ENCODE data around the gene PCF11.

Gene PCF11

DNA sequence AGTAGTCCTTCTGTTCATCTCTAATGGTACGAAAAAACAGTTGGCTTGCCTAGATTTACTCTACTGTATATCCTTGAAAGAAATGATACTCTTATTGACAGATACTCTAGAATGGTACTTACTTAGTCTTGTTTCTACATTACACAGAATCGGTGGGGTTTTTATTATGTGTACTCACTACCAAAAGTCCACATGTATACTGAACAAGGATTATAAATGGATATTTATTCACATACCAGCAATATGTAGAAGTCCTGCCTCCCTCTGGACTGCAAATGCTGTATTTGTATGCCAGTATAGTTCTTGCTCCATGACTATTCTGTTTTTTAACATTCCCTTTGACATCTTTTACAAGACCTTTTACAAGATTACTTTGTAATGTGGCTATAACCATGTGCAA lies 13.9 kb downstream of the PCF11 start:
- no peak for DNase-seq (ENCODE audit: low read depth)
- TF ChIP-seq, protein P1, sequence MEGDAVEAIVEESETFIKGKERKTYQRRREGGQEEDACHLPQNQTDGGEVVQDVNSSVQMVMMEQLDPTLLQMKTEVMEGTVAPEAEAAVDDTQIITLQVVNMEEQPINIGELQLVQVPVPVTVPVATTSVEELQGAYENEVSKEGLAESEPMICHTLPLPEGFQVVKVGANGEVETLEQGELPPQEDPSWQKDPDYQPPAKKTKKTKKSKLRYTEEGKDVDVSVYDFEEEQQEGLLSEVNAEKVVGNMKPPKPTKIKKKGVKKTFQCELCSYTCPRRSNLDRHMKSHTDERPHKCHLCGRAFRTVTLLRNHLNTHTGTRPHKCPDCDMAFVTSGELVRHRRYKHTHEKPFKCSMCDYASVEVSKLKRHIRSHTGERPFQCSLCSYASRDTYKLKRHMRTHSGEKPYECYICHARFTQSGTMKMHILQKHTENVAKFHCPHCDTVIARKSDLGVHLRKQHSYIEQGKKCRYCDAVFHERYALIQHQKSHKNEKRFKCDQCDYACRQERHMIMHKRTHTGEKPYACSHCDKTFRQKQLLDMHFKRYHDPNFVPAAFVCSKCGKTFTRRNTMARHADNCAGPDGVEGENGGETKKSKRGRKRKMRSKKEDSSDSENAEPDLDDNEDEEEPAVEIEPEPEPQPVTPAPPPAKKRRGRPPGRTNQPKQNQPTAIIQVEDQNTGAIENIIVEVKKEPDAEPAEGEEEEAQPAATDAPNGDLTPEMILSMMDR (IDR thresholded peaks at IDR 0.05; ENCODE audit: control insufficient read depth, insufficient read depth, low read depth, low read length, missing control alignments) = no peak
- H3K4me3 ChIP-seq (ENCODE audit: control insufficient read depth, low read depth, low read length) = no peak overlapping the region

DNA sequence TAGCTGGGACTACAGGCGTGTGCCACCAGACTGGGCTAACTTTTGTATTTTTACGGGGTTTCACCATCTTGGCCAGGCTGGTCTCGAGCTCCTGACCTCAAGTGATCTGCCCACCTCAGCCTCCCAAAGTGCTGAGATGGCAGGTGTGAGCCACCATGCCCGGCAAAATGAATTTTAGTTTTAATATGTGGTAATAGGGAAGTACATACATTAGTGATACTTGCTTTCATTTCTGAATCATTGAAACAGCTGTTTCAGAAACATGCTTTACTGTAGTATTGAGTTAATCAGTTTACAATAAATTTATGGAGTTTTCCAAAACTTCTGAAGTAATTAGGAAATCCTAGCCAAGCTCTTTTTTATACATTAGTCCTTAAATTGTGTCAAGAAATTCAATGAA lies 15.6 kb downstream of the PCF11 start:
- TF ChIP-seq, protein P1 (IDR thresholded peaks at IDR 0.05; ENCODE audit: control insufficient read depth, insufficient read depth, low read depth, low read length, missing control alignments) = no peak
- no peak overlapping the region for H3K4me3 ChIP-seq (ENCODE audit: control insufficient read depth, low read depth, low read length)
- DNase-seq (ENCODE audit: low read depth) = no peak

DNA sequence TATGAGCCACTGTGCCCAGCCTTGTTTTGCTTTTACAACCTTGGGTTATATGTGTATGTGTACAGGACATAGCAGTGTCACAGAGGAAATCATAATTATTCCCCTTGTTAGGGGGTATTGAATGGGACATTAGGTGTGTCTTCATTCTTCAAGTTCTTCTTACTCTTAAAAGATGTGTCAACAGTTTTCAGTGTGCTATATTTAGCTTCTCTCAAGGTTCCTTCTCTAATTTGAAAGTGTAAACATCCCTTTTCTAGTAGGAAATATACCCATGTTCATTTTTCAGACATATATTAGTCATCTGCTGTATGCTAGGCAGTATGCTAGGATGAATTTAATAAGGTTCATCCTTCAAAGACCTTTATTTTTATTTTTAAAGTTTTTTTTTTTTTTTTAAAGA lies 17.1 kb downstream of the PCF11 start:
- H3K4me3 ChIP-seq (ENCODE audit: control insufficient read depth, low read depth, low read length) = no peak overlapping the region
- TF ChIP-seq, protein P1 (IDR thresholded peaks at IDR 0.05; ENCODE audit: control insufficient read depth, insufficient read depth, low read depth, low read length, missing control alignments) = no peak
- no peak for DNase-seq (ENCODE audit: low read depth)

DNA sequence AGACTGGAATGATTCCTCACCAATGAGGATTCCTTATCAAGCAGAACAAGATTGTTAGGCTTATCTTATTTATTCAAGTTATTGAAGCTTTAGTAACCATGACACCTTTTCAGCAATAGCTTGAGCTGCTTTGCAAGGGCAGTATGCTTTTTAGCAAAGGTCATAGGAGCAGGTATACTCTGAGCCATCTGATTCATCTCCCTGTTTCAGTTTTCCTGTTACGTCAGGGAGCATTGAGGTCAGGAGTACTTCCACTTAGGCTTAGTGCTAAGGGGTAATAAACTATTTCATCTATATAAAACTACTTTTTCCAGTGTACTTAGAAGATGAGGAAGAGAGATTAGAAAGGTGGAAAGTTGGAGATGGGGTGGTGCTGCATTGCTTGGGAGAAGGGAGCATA lies 18.9 kb downstream of the PCF11 start:
- TF ChIP-seq, protein P1 (IDR thresholded peaks at IDR 0.05; ENCODE audit: control insufficient read depth, insufficient read depth, low read depth, low read length, missing control alignments) = no peak
- H3K4me3 ChIP-seq (ENCODE audit: control insufficient read depth, low read depth, low read length) = no peak overlapping the region
- no peak for DNase-seq (ENCODE audit: low read depth)

DNA sequence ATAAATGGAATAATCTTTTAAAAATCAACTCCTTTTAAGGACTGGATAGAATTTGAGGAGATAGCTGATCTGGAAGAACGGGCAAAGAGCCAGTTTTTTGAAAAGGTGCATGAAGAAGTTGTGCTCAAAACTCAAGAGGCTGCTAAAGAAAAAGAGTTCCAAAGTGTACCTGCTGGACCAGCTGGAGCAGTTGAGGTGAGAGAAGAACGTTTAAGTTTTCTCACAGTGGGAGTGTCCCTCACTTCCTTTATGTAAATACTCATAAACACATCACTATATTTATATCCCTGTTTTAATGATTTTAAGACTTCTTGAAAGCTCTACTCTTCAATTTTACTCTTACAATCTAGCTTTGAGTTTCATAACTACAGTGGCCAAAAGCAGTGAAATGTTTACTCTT lies 24.9 kb downstream of the PCF11 start:
- DNase-seq (ENCODE audit: low read depth) = no peak
- TF ChIP-seq, protein P1 (IDR thresholded peaks at IDR 0.05; ENCODE audit: control insufficient read depth, insufficient read depth, low read depth, low read length, missing control alignments) = no peak
- no peak overlapping the region for H3K4me3 ChIP-seq (ENCODE audit: control insufficient read depth, low read depth, low read length)

DNA sequence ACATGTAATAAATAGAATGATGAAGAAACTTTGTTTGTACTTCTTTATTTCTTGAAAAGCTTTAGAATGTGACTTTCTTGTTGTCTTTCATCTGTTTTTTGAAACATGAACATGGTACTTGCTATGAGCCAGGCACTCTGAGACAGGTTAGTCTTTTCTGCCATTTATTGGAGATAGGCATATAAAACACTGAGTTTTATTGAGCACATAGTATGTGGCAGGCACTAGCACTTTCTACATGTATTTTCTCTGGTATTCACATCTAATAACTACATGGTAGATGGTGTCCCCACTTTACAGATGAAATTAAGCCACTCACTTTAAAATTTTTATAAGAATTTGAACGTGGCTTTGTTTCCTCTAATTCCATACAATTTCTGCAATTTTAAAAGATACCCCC lies 28.8 kb downstream of the PCF11 start:
- DNase-seq (ENCODE audit: low read depth) = no peak
- TF ChIP-seq, protein P1 (IDR thresholded peaks at IDR 0.05; ENCODE audit: control insufficient read depth, insufficient read depth, low read depth, low read length, missing control alignments) = no peak
- H3K4me3 ChIP-seq (ENCODE audit: control insufficient read depth, low read depth, low read length) = no peak overlapping the region

DNA sequence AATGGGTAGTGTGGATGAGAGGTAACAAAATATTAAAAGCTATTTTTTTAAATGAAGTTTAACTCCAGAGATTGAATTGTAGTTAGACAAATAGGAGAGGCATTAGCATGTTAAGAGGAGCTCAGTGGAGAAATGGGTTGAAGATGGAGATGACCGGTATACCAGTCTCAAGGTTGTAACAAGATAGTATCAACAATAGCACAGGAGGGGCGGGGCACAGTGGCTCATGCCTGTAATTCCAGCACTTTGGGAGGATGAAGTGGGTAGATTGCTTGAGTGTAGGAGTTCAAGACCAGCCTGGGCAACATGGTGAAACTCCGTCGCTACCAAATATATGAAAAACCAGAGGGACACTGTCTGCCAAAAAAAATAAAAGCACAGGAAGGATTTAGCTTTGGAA lies 30.5 kb downstream of the PCF11 start:
- DNase-seq (ENCODE audit: low read depth) = no peak
- TF ChIP-seq, protein P1 (IDR thresholded peaks at IDR 0.05; ENCODE audit: control insufficient read depth, insufficient read depth, low read depth, low read length, missing control alignments) = no peak
- no peak overlapping the region for H3K4me3 ChIP-seq (ENCODE audit: control insufficient read depth, low read depth, low read length)
